GM03348 (cell line): ENCODE results near the gene ZNF407.

Experiments used
- DNase-seq: peaks from one replicate; pipeline ENCODE4 v3.0.0; 2012; ENCODE audit warnings: low spot score

ZNF407 gene

DNA sequence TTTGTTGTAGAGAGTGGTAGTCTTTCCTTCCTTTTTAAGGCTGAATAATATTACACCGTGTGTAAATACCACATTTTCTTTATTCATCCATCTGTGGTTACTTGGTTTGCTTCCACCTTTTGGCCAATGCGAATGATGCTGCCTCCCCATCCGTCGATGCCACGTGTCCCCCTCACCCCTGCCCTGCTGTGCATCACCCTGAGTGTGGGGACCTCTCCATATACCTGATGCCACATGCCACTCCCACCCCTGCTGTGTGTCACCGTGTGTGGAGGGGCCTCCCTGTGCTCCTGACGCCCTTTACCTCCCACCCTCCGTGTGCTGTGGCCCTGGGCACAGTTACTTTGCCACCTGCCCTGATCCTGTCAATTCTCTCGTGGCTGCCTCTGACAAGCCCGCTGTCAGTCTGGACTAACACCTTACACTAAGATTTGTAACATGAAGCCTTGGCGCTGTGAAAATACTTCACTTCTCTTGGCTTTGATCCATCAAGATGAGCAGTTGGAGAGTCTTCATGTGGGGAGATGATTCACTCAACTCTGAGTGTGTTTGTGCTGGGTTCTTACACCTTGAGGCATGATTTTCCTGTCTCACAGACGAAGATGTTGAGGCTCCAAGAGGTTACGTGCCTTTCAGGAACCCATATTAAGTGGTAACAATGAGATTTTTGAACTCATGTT lies 234.0 kb downstream of the ZNF407 start:
- DNase-seq, result no peak

DNA sequence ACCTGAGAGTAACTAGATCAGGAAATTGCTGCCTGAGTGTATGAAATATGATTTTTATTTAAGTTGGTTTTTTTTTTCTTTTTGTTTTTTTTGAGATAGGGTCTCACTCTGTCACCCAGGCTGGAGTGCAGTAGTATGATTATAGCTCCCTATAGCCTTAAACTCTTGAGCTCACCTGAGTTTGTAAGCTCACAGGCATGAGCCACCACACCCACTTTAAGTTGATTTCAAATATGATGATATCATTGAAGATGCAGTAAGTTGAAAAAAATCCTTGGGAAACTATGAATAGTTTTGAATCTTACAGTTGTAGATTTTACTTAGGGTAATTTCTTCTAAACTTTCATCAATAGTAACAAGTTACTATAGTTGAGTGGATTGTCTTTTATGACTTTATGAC lies 234.7 kb downstream of the ZNF407 start:
- no peak for DNase-seq

DNA sequence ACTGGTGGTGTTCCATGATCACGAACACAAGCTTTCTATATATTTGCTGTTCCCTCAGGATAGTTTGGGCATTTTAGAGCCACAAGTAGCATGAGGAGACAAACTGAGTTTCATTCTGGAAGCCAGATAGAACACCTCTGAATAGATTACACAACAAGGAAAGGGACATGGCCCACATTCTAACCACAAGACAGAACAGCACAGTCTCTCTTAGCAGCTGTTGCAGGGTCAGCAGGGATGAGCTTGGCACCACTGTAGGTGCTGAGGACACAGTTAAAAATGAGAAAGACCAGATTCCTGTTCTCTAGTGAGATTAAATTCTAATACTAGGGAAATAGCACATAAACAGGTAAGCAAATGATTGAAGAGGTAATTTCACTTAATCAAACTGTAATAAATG lies 235.3 kb downstream of the ZNF407 start:
- no peak for DNase-seq

DNA sequence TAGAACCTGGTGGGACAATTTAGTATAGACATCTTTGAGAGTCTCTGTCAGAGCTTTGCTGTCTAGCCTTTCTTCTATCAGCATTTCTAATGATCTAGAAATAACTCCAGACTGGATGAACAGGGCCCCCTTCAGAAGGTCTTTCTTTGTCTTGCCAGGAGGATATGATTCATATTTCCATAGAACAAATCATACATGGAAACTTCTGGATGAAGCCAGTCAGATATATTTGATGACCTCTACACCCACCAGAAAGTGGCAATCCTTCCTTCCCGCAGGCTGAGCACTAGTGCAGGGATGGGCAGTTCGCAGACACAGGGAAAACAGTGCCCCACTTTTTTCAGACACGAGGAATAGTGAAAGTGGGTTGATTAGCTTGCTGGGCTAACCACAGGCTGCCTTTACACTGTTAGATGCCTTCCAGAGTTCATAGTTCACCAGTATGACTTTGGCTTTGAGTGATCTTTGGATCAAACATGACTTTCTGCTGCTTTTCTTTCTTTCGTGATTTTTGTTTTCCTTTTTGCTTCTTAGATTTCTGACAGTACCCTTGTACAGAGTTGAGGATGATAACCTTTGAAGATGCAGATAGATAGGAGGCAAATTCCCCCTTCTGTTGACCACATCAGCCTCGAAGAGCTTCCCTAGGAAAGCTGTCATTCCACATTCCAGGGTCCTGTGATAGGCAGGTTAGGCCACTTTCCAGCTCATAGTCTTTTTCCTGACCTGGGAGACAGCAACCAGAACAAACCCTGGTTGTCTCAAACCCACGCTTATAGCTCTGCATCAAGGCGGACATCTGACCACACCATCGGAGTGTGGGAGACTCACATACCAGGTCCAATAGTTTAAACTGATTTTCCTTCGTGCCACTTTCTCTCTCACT lies 237.0 kb downstream of the ZNF407 start:
- DNase-seq, result no peak

DNA sequence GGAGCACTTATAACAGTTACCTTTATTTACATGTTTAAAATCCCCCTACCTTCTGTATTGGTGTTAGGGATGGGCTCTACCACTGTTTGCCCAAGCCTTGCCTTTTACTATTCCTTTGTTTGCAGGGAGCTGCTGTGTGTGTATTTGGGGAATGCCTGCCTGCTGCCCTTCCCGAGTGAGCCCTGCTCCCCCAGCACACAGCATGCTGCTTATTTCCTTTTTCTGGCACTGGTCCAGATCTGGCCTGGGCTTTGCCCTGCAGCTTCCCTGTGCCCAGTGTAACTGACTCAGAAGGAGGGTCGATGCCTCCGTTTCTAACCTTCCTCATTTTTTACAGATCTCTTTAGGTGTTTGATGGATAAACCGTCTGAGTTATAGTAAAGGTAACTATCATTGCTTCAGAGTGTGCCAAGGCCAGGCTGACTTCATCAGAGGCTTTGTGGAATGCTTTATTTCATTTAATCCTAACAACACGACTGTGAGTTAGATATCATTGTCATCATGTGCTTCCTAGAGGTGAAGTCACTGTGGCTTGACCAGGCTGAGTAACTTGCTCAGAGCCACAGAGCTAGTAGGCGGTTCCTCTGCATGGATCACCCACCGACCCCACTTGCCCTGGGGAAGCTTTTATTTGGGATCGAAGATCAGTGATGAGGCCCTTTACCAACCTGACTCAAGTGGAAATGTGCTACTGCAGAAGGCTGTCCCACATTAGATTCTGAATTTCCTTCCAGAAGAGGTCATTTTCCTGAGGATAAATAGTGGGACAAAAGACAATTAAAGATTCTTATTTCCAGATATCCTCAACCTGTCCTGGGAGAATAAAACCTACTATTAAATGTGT lies 238.8 kb downstream of the ZNF407 start:
- no peak for DNase-seq

DNA sequence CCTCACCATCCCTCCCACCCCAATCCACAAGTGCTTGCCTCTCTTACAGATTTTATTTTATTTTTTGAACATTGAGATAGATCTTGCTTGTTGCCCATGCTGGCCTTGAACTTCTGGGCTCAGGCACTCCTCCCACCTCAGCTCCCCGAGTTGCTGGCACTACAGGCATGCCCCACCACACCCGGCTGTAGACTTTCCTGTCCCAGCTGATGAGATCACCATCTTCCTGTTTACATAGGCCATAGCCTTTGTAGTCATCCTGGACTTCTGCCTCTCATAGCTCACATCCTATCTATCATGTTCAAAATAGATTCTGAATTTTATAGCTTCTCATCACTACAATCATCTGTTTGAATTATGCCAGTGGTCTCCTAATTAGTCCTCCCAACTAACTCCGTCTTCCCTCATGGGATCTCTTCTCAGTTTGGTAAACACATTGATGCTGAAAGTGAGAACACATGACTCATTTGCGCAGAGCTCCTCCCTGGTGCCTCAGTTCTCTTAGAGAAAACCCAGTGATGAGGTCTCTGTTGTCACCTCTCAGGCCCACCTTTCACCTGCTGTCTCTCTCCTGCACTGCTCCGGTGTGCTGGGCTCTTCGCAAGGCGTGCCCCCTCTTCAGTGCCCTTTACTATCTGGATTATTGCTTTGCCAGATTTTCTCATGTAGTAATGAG lies 243.0 kb downstream of the ZNF407 start:
- peak; percentile 36 for DNase-seq

DNA sequence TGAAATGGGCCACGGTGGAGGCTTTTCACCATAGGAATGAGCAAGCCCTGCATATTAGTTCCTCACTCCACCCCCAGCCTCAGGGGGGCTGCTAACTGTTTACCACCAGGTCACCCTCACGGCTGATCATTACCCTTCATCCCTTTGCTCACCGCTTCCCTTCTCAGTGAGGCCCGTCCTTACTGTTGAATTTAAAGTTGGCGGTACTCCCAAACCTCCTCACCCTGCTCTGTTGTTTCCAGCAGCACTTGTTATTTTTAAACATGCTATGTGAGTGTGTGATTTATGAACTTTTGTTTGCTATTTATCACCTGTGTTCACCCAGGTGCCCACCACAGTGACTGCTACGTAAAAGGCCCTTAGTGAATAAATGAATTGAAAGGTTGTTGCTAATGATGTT lies 243.6 kb downstream of the ZNF407 start:
- DNase-seq, result no peak

DNA sequence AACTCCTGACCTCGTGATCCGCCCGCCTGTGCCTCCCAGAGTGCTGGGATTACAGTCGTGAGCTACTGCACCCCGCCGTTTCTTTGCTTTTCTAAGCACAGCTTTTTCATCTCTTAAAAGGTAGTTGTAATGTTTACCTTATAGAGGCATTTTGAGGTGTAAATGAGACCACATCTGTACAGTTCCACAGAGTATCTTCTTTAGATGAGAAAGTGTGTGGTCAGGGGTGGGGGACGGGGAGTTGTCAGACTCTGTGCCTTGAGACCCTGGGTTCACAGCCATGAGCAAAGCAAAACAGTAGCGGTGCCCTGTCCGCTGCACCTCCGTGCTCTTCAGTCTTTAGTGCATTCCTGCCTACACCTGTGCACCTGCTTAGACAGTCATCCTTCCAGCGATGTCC lies 251.6 kb downstream of the ZNF407 start:
- no peak for DNase-seq

DNA sequence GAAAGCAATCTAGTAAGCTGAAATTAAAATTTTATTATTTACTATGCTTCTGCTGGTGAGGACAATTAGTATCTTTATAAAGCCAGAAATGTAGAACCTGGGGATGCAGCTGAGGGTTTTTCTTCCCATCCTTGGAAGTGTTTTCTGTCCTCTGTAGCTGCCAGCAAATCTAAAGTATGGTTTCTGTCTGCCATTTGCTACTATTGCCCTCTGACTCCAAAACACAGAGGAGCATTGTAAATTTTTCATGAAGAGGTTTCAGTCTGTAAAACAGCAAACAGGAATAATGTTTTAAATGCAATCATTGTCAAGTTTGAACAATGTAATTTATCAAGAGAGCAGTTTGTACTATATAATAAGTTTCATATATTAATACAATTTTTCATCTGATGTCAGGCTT lies 258.8 kb downstream of the ZNF407 start:
- DNase-seq, result no peak

DNA sequence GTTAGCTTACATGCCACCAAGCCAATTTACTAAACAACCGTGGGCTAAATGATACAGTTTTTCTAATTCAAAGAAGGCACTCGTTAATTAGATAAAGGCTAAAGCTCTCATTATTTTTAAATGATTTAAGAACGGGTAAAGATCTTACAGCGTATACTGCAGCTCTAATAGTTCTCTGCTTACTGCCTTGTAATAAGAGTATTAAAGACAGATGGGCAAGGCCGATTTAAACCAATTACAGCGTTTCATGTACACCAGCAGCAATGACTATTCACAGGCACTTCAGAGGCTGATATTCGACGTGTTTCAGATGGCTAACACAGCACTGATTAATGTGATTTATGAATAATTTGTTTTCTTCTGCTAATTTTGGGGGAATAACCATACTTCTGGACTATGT lies 259.3 kb downstream of the ZNF407 start:
- DNase-seq, result no peak

DNA sequence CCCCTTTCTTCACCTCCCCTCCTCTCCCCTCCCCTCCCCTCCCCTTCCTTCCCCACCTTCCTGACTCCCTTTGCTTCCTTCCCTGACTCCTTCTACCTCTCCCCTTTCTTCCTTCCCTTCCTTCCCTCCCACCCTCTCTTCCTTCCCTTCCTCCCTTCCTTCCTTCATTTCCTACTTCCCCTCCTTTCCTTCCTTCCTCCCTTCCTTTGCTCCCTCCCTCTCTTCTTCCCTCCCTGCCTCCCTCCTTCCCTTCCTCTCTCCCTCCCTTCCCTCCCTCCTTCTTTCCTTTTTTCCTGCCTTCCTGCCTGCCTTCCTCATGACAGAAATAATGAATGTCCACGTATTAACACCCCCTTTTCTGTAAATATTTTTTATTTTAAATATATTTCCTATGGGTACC lies 260.2 kb downstream of the ZNF407 start:
- DNase-seq, result no peak

DNA sequence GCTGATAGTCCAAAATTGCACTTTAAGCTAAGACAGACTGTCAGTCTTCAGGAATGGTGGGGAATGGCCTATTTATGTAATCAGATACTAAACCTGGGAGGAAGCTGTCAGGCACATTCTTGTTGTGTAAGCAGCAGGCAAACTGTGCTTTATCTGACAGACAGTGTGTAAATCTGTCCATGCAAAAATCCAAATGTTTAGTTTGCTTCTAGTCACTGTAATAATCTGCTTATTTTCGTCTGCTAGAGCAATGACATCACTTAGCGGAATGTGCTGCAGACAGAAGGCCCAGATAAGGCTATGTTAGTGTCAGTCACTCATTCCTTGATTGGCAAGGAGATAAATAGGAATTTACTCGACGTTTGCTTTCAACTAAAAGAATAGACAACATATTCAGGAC lies 263.5 kb downstream of the ZNF407 start:
- no peak for DNase-seq

DNA sequence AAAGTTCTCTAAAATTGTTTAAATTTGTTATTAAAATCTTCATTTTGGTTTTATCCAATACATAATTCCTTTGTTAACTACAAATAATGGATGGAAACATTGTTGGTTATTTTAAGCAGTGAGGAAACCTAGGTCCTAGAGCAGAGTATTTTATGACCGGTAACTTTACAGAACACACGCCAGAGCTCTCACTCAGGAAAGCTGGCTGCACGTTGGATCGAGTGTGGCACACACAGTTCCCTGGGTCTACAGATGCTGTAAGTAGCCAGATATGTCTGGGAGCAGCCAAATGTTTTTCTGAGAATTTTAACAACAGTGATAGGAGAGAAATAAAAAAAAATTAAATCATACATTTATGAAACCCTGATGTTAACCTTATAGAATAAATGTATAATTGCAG lies 264.4 kb downstream of the ZNF407 start:
- no peak for DNase-seq

DNA sequence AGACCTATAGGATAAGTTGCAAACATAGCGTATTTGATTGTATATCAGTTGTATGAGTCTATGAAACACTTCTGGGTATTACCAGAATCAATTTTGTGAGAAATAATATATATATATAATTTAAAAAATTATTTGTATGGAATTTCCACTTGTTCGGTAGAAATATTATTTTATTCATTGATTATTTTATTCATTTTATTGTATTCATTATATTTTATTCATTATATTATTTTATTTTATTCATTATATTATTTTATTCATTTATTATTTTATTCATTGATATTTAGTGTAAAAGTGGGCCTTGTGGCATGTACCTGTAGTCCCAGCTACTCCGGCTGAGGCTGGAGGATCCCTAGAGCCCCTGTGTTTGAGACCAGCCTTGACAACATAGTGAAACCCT lies 268.9 kb downstream of the ZNF407 start:
- no peak for DNase-seq

DNA sequence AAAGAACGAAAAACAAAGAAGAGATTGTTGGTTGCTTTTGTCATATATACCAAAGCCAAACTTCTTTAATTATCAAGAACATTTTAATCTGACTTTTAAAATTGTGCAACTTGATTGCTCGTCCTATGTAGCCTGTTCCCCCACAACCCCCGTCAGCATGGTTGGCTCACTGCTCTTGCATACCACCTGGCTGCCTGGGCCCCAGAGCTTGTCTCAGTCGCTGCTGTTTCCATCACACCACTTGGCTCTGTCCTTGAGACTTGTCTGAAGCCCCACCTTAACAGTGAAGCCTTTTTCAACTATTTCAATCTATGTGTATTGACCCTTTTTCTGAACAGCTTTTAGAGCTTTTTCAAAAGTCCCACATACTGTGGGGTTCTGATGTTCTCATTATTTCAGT lies 270.8 kb downstream of the ZNF407 start:
- no peak for DNase-seq

DNA sequence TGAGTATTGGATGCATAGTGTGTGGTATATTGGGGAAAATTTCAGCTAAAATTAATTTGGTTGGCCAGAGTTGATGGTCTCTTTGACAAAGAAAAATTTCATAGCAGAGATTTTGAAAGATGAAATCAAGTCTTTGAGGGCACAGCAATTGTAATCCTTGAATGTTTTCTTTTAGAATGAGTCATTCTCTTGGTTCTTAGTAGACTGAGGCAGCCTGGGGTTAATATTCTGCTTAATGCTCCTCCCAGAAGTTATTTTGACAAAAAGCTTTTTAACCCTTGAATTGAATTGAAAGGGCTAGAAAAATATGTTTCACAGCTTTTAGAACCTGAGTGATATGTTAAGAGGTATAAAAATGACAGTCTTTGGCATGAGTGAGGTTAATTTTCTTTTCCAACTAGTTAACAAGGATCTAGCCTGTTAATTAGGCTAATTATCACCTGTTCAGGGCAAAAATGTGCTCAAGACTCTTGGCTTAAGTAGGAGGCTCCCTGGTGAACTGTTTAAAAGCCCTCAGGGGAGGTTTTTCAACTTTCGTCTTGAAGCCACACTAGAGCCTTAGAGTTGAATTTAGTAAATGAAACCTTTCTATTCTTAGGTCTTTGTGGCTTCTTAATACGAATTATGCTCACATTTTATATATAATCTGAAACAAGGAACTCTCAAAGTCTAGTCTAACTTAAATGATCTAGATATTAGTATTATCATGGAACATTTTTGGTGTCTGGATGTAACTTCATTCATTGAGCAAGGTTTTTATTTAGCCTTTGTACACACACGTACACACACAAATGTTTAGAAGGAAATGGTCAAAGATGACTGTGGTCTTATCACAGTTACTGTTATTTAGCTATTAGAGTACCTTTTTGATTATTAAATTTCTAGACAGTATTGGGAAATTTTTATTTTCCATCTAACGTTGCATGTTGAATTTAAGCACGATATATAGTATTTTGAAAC lies 272.5 kb downstream of the ZNF407 start:
- no peak for DNase-seq

DNA sequence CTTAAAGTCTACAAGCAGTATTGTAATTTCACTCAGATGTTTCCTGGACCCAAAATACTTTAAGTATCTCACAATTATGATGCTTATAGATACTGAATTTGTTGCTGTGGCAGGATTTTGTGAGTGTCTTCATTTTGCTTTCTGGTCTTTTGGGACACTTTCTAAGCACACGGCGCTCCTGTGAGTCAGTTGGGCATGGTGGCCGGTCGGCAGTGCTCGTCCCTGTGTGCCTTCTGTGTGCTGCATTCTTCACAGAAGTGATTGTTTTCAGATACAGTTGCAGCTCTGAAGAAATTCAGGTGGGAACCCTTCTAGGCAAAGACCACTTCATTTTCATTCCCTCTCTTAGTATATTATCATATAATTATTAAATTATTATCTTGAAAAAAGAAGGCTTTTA lies 273.3 kb downstream of the ZNF407 start:
- DNase-seq, result no peak

DNA sequence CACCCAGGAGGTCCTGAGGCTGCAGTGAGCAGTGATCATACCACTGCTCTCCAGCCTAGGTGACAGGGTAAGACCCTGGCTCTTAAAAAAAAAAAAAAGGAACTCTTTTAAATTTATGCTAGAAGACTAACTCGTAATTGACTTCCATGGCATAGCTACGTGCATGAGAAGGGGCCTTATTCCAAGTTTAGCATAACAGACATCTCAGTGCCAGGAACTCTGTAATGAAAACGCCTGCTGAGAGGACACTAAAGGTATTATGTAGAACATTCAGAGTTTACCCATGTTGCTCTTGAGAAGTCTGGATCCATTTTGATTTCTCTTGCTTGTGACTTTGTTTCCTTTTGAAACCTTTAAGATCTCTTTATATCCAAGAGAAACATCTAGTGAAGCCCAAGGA lies 276.0 kb downstream of the ZNF407 start:
- no peak for DNase-seq

DNA sequence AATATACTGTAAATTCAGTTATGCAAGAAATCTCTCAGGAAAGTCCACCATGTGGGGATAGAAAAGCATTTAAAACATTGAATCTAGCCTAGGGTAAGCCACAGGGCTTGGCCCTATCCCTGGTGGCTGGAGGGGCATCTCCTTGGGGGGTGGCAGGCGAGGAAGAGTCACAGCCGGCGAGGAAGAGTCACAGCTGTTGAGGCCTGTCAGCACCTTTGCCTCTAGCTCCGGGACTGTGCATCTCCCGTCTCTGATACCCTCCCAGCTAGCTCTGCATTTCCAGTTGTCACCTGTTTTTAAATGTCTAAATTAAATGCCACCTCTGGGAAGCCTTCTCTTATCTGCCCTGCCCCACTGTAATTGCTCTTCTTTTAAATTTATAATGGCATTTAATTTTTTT lies 276.7 kb downstream of the ZNF407 start:
- DNase-seq, result no peak

DNA sequence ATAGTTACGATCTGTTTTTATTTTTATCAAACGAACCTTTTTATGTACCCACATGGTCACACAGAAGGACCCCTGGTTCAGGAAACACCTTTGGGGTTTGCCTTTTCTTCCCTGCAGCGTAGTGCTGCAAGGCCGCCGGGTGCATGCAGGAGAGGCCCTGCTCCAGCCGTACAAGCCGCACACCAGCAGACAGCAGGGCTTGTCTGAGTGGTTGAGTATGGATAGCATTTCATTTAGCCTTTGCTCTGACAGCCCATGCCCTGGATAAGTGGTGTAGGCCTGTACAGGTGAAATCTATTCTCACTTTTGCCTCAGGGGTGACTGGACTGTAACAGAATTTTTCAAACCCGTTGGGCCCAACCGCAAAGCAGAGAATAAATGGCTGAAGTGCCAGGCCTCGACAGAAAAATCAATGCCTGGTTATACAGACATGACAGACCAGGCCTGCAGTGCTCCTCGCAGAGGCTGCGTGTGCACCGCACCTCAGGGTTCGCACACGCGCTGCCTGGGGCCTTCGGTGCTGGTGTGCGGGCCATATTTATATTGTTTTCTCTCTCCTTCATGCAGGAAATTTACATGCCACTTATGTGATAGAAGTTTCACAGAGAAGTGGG lies 279.1 kb downstream of the ZNF407 start:
- DNase-seq, result no peak

DNA sequence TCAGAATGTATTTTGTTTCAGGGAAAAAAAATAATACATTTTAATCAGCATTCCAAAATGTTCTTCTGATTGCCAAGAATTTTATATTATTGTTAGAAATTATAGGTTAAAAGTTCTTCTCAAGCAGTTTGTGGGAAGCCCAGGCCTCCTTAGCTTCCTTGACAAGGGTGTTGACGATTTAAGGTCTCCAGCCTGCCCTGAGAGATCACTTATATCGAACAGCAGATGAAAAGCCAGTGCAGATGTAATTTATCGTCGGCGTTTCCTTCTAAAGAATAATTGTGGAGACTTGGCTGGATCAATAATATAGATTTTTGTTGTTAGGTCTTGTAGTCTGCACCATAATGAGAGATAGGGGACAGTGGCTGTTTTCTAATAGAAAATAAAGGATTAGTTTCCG lies 280.6 kb downstream of the ZNF407 start:
- DNase-seq, result no peak
